ENCODE data around the gene DYNLRB2. TPM values are rescaled to one million over a fixed set of nuclear protein-coding genes. Genes with fewer than 3 reads are reported as not detected.

DYNLRB2 gene
- total RNA-seq, 1 donor from 2014 or later: not detected

GRCh38 chr16:80559369-80559768 lies 18.6 kb downstream of the DYNLRB2 start:
- Histone ChIP-seq H2AFZ (replicated peaks) (no peak overlapping the region), H3K4me2 (no peak overlapping the region), H3K9ac (no peak overlapping the region), H3K4me1 (no peaks in the 10 kb centered on the region), H3K79me2 (ENCODE audit: low read depth) (no peaks in the 10 kb centered on the region), H3K9me3 (ENCODE audit: low read depth) (no peaks in the 10 kb centered on the region), H3K27me3 (peaks cover 30% of the 10 kb centered on the region), H4K20me1 (ENCODE audit: low read depth) (no peaks in the 10 kb centered on the region), H3K4me3 (no peak overlapping the region), H3K36me3 (no peaks in the 10 kb centered on the region), H3K27ac (no peak overlapping the region), H3F3A (ENCODE audit: low read depth) (no peaks in the 10 kb centered on the region)
- Mint-ChIP-seq H3K36me3 (no peaks in the 10 kb centered on the region), H3K27ac (no peak overlapping the region), H3K4me1 (no peaks in the 10 kb centered on the region), H3K4me3 (no peak overlapping the region), H3K27me3 (ENCODE audit: insufficient read depth, low read depth) (peaks cover 4% of the 10 kb centered on the region), H3K9me3 (no peaks in the 10 kb centered on the region)
- TF ChIP-seq EZH2phosphoT487 (IDR thresholded peaks at IDR 0.05) (no peak), EZH2 (IDR thresholded peaks at IDR 0.05) (no peak), CTCF (IDR thresholded peaks at IDR 0.05) (no peak)
- DNase-seq (ENCODE audit: low spot score): no peak

GRCh38 chr16:80563066-80563465 lies 22.3 kb downstream of the DYNLRB2 start:
- H3K27ac Mint-ChIP-seq: no peak overlapping the region
- no peak overlapping the region for H3K27ac ChIP-seq
- H3K27me3 Mint-ChIP-seq (ENCODE audit: insufficient read depth, low read depth): peaks cover 4% of the 10 kb centered on the region
- H3K9ac ChIP-seq: no peak overlapping the region
- H3K4me1 ChIP-seq: no peaks in the 10 kb centered on the region
- no peak overlapping the region for H3K4me2 ChIP-seq
- H3K4me1 Mint-ChIP-seq: no peaks in the 10 kb centered on the region
- no peak overlapping the region for H3K4me3 Mint-ChIP-seq
- no peaks in the 10 kb centered on the region for H3F3A ChIP-seq (ENCODE audit: low read depth)
- no peaks in the 10 kb centered on the region for H3K36me3 ChIP-seq
- TF ChIP-seq EZH2 (IDR thresholded peaks at IDR 0.05): no peak
- no peak for TF ChIP-seq CTCF (IDR thresholded peaks at IDR 0.05)
- no peak for TF ChIP-seq EZH2phosphoT487 (IDR thresholded peaks at IDR 0.05)
- peaks cover 17% of the 10 kb centered on the region for H3K27me3 ChIP-seq
- no peaks in the 10 kb centered on the region for H3K9me3 Mint-ChIP-seq
- no peaks in the 10 kb centered on the region for H3K36me3 Mint-ChIP-seq
- H3K4me3 ChIP-seq: no peak overlapping the region
- DNase-seq (ENCODE audit: low spot score): no peak
- H3K9me3 ChIP-seq (ENCODE audit: low read depth): no peaks in the 10 kb centered on the region
- no peaks in the 10 kb centered on the region for H3K79me2 ChIP-seq (ENCODE audit: low read depth)
- no peak overlapping the region for H2AFZ ChIP-seq (replicated peaks)
- H4K20me1 ChIP-seq (ENCODE audit: low read depth): no peaks in the 10 kb centered on the region

GRCh38 chr16:80564394-80564793 lies 23.6 kb downstream of the DYNLRB2 start:
- H3K4me3 ChIP-seq: no peak overlapping the region
- Mint-ChIP-seq H3K4me3 (no peak overlapping the region), H3K36me3 (no peaks in the 10 kb centered on the region), H3K27ac (no peak overlapping the region), H3K27me3 (ENCODE audit: insufficient read depth, low read depth) (peaks cover 2% of the 10 kb centered on the region), H3K4me1 (no peaks in the 10 kb centered on the region), H3K9me3 (no peaks in the 10 kb centered on the region)
- no peaks in the 10 kb centered on the region for H4K20me1 ChIP-seq (ENCODE audit: low read depth)
- TF ChIP-seq EZH2 (IDR thresholded peaks at IDR 0.05) (no peak), EZH2phosphoT487 (IDR thresholded peaks at IDR 0.05) (no peak), CTCF (IDR thresholded peaks at IDR 0.05) (no peak)
- no peaks in the 10 kb centered on the region for H3F3A ChIP-seq (ENCODE audit: low read depth)
- no peaks in the 10 kb centered on the region for H3K36me3 ChIP-seq
- no peak for DNase-seq (ENCODE audit: low spot score)
- H3K9ac ChIP-seq: no peak overlapping the region
- peaks cover 9% of the 10 kb centered on the region for H3K27me3 ChIP-seq
- no peaks in the 10 kb centered on the region for H3K9me3 ChIP-seq (ENCODE audit: low read depth)
- H3K4me2 ChIP-seq: no peak overlapping the region
- no peak overlapping the region for H3K27ac ChIP-seq
- no peaks in the 10 kb centered on the region for H3K4me1 ChIP-seq
- H2AFZ ChIP-seq (replicated peaks): no peak overlapping the region
- H3K79me2 ChIP-seq (ENCODE audit: low read depth): no peaks in the 10 kb centered on the region

Data from neural progenitor cell (in vitro differentiated cells).